ENCODE data around the gene STT3B.
"Not testable (repeated sequence)": the region's sequence is repeated elsewhere in the genome, so short reads cannot be mapped to it uniquely, and the experiment has no call there.

STT3B gene

GRCh38 chr3:31505371-31506048 is 27.2 kb upstream of the STT3B start:
- DNase-seq (ENCODE audit: extremely low read depth, low read depth) = no peak

DNA sequence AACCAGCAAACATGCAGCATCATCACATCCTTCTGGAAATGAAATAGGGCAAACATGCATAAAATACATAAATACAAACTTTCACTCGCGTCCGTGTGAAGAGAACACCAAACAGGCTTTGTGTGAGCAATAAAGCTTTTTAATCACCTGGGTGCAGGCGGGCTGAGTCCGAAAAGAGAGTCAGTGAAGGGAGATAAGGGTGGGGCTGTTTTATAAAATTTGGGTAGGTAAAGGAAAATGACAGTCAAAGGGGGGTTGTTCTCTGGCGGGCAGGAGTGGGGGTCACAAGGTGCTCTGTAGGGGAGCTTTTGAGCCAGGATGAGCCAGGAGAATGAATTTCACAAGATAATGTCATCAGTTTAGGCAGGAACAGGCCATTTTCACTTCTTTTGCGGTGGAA is 26.2 kb upstream of the STT3B start:
- DNase-seq (ENCODE audit: extremely low read depth, low read depth) = not testable (repeated sequence)

More at GRCh38 chr3:31505371-31506048, 27.2 kb upstream of the STT3B start:
- TF ChIP-seq, protein P1, sequence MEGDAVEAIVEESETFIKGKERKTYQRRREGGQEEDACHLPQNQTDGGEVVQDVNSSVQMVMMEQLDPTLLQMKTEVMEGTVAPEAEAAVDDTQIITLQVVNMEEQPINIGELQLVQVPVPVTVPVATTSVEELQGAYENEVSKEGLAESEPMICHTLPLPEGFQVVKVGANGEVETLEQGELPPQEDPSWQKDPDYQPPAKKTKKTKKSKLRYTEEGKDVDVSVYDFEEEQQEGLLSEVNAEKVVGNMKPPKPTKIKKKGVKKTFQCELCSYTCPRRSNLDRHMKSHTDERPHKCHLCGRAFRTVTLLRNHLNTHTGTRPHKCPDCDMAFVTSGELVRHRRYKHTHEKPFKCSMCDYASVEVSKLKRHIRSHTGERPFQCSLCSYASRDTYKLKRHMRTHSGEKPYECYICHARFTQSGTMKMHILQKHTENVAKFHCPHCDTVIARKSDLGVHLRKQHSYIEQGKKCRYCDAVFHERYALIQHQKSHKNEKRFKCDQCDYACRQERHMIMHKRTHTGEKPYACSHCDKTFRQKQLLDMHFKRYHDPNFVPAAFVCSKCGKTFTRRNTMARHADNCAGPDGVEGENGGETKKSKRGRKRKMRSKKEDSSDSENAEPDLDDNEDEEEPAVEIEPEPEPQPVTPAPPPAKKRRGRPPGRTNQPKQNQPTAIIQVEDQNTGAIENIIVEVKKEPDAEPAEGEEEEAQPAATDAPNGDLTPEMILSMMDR (IDR thresholded peaks at IDR 0.05; ENCODE audit: low read depth, low read length) = no peak

DNA sequence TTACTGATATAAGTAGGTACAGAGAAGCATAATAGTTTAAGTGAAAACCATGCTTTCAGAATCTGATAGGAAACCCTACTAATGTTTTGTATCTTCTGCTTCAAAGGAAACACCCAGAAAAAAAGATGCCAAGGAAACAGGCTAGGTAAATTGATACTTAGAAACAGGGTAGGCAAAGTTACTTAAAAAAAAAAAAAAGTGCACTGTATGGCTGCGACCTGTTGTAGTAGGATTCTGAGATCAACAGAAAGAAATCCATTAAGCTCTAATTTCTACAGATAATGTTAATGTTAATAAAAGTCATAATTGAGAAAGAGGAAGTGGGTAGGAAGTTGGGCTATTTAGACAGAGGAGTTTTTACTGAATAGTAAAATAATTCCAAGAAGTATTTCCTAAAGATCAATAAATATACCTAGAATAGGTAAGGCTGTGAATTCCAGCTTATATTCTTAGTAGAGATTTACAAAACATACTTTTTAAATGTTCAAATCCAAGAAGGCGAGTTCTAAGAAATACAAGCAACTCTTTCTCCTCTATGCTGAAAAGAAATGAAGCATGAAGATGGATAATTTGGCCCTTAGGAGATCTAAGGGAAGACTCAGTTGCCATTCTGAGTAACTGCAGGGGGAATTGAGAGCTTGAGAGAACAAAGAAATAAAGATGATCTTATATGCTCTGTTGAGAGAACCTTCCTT is 24.1 kb upstream of the STT3B start:
- TF ChIP-seq, protein P1 (IDR thresholded peaks at IDR 0.05; ENCODE audit: low read depth, low read length) = no peak
- DNase-seq (ENCODE audit: extremely low read depth, low read depth) = no peak

GRCh38 chr3:31509147-31509728 is 23.5 kb upstream of the STT3B start:
- TF ChIP-seq, protein P1 (IDR thresholded peaks at IDR 0.05; ENCODE audit: low read depth, low read length) = no peak
- no peak for DNase-seq (ENCODE audit: extremely low read depth, low read depth)

- DNase-seq (ENCODE audit: extremely low read depth, low read depth) = no peak
Measured at GRCh38 chr3:31514570-31514969, 18.2 kb upstream of the STT3B start.

DNA sequence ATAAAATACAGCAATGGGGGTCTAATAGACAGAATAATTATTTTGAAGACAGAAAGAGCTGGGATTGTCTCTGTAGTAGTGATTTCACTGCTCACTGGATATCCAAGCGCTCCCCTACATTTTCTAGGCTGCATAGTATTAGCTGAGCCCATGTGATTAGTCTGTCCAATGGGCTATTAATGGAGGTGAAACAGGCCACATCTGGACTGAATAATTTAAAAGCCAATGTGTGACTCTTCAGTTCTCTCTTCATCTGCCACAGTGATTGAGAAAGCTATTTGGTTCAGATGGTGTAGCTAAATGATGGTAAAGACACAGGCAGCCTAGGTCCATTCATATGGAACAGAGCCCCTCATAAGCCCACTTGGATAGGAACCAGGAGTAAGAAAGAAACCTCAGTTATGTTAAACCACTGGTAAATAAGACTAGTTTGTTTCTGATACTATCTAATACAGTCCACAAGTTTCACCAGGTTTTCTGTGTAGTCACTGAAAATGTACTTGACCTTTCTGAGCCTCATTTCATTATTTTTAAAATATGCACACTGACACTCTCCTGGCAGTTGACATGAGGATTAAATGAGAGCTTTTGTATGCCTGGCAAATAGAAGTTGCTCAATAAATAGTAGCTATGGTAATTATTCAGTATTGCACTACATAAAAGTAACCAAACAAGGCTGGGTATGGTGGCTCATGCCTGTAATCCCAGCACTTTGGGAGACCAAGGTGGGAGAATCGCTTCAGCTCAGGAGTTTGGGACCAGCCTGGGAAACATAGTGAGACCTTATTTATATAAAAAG is 17.0 kb upstream of the STT3B start:
- TF ChIP-seq, protein P1 (IDR thresholded peaks at IDR 0.05; ENCODE audit: low read depth, low read length) = no peak
- no peak for DNase-seq (ENCODE audit: extremely low read depth, low read depth)

More at GRCh38 chr3:31514570-31514969, 18.2 kb upstream of the STT3B start:
- TF ChIP-seq, protein P1 (IDR thresholded peaks at IDR 0.05; ENCODE audit: low read depth, low read length) = no peak

GRCh38 chr3:31516757-31517156 is 16.0 kb upstream of the STT3B start:
- TF ChIP-seq, protein P1 (IDR thresholded peaks at IDR 0.05; ENCODE audit: low read depth, low read length) = no peak
- no peak for DNase-seq (ENCODE audit: extremely low read depth, low read depth)
